Measurements from ENCODE around the gene PRAC2.

PRAC2 gene

GRCh38 chr17:48752399-48753288, 29.7 kb downstream of the PRAC2 start:
- ChIA-PET POLR2A (no interaction called here), CTCF (interaction anchor here (0.8 to 2.2 kb wide), 3 partner anchors 27 to 126 kb away, joined by 3 to 8 read pairs (median 6); no protein-coding TSS in a partner anchor)
- DNase-seq (ENCODE audit: extremely low spot score) = no peak
- TF ChIP-seq CTCF (IDR thresholded peaks at IDR 0.05; ENCODE audit: control extremely low read depth, extremely low read depth, low read depth, missing control alignments) = no peak

- ChIA-PET CTCF (interaction anchor here (0.8 to 1.5 kb wide), 2 partner anchors 9 to 30 kb away, joined by 3 read pairs; no protein-coding TSS in a partner anchor), POLR2A (no interaction called here)
- TF ChIP-seq CTCF (IDR thresholded peaks at IDR 0.05; ENCODE audit: control extremely low read depth, extremely low read depth, low read depth, missing control alignments) = no peak
- no peak for DNase-seq (ENCODE audit: extremely low spot score)
Observed at GRCh38 chr17:48753794-48754499, 31.0 kb downstream of the PRAC2 start.

GRCh38 chr17:48754500-48755261, 31.7 kb downstream of the PRAC2 start:
- no peak for DNase-seq (ENCODE audit: extremely low spot score)

GRCh38 chr17:48755356-48755755, 32.4 kb downstream of the PRAC2 start:
- ChIA-PET POLR2A (no interaction called here), CTCF (interaction anchor here (1.3 to 1.7 kb wide), 5 partner anchors 10 to 84 kb away, joined by 3 to 5 read pairs (median 4); partner anchors contain the start of gene PRAC2)
- DNase-seq (ENCODE audit: extremely low spot score) = no peak
- no peak for TF ChIP-seq CTCF (IDR thresholded peaks at IDR 0.05; ENCODE audit: control extremely low read depth, extremely low read depth, low read depth, missing control alignments)

More at GRCh38 chr17:48754500-48755261, 31.7 kb downstream of the PRAC2 start:
- ChIA-PET POLR2A (no interaction called here), CTCF (interaction anchor here (1.3 to 1.5 kb wide), 2 partner anchors 9 to 31 kb away, joined by 3 to 4 read pairs; partner anchors contain the start of gene PRAC2)
- no peak for TF ChIP-seq CTCF (IDR thresholded peaks at IDR 0.05; ENCODE audit: control extremely low read depth, extremely low read depth, low read depth, missing control alignments)

GRCh38 chr17:48756830-48757251, 33.9 kb downstream of the PRAC2 start:
- no peak for DNase-seq (ENCODE audit: extremely low spot score)
- ChIA-PET CTCF (interaction anchor here (1.1 to 1.7 kb wide), 4 partner anchors 12 to 85 kb away, joined by 3 to 5 read pairs (median 4); no protein-coding TSS in a partner anchor), POLR2A (no interaction called here)
- TF ChIP-seq CTCF (IDR thresholded peaks at IDR 0.05; ENCODE audit: control extremely low read depth, extremely low read depth, low read depth, missing control alignments) = no peak

All from GM10248 (cell line).